GM12878 (cell line): ENCODE results near the gene MMP7.

Experiments
- JUNB ChIP-seq: IDR thresholded peaks from 2 replicates; pipeline ENCODE4 v1.6.1; 2016; ENCODE audit warnings: antibody characterized with exemption, mild to moderate bottlenecking
- SPI1 ChIP-seq: IDR thresholded peaks from 2 replicates; pipeline ENCODE4 v1.6.1; 2011; ENCODE audit warnings: low read depth, mild to moderate bottlenecking, low read length, moderate library complexity, borderline replicate concordance; ENCODE audit not compliant: insufficient read depth
- TAF1 ChIP-seq: IDR thresholded peaks from 2 replicates; pipeline ENCODE4 v1.6.1; 2011; ENCODE audit warnings: mild to moderate bottlenecking, low read depth, low read length, borderline replicate concordance
- ZNF274 ChIP-seq: IDR thresholded peaks from one replicate; pipeline ENCODE4 v1.8.0; 2011; ENCODE audit not compliant: insufficient read length, insufficient read depth
- TF ChIP-seq, protein P1 (sequence below), 3 experiments: IDR thresholded peaks in 2 of 3; conservative IDR thresholded peaks in 1 of 3; 2 replicates each; pipeline ENCODE4 v1.5.1; 2011; ENCODE audit warnings: low read depth in 3 of 3, low read length in 3 of 3, mild to moderate bottlenecking in 3 of 3, control low read depth in 2 of 3, moderate library complexity in 2 of 3, inconsistent platforms in 1 of 3, mixed read lengths in 1 of 3; ENCODE audit not compliant: control insufficient read depth in 2 of 3, insufficient read depth in 1 of 3; ENCODE audit errors: extremely low read depth in 1 of 3

DNA sequence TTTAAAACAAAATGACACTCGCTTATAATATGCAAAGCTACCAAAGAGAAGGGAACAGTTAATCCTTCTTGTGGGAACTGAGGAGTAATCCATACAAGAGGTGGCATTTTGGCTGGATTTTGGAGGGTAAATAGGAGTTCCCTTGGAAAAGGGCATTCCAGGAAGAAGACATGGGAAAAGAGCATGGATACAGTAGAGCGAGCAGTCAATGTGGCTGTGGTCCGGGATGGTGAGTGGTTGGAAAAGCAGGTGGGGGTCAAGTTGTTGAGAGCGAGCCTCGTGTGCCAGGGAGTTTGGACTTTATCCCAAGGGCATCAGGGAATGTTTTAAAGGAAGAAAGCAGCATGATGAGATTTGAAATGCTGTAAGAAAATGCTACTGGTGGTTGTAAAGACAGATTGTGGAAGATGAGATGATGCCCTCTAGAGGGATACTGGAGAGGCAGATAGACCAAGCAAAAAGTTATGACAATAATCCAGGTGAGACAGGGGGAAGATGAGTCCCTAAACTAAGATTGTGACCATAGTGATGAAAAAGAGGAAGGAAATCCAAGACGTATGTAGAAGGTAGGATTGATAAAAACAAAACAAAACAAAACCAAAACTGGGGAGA is 3.8 kb upstream of the MMP7 start:
- TF ChIP-seq ZNF274 (no peak), SPI1 (no peak), TAF1 (no peak), JUNB (no peak)
- TF ChIP-seq, protein P1, sequence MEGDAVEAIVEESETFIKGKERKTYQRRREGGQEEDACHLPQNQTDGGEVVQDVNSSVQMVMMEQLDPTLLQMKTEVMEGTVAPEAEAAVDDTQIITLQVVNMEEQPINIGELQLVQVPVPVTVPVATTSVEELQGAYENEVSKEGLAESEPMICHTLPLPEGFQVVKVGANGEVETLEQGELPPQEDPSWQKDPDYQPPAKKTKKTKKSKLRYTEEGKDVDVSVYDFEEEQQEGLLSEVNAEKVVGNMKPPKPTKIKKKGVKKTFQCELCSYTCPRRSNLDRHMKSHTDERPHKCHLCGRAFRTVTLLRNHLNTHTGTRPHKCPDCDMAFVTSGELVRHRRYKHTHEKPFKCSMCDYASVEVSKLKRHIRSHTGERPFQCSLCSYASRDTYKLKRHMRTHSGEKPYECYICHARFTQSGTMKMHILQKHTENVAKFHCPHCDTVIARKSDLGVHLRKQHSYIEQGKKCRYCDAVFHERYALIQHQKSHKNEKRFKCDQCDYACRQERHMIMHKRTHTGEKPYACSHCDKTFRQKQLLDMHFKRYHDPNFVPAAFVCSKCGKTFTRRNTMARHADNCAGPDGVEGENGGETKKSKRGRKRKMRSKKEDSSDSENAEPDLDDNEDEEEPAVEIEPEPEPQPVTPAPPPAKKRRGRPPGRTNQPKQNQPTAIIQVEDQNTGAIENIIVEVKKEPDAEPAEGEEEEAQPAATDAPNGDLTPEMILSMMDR (IDR thresholded peaks at IDR 0.05 in 2 of 3, conservative IDR thresholded peaks at IDR 0.05 in 1 of 3; ENCODE audit: control insufficient read depth in 2 of 3, extremely low read depth in 1 of 3, insufficient read depth in 1 of 3, low read depth in 3 of 3, low read length in 3 of 3), result peak; percentile 29 to 41 (median 35); a peak in 5 of 6 replicates
